GM18519 (cell line): ENCODE data around the gene DHX35.
"Not testable (repeated sequence)": the region's sequence is repeated elsewhere in the genome, so short reads cannot be mapped to it uniquely, and the experiment has no call there.

Source experiments
- ATAC-seq: cut with Tn5 transposase; IDR thresholded peaks from one replicate; pipeline ENCODE4 v1.9.1; 2021; ENCODE audit warnings: mild to moderate bottlenecking, moderate library complexity; ENCODE audit not compliant: unreplicated experiment, low FRiP score

Gene DHX35

GRCh38 chr20:38940644-38941043 lies 21.5 kb upstream of the DHX35 start:
- ATAC-seq, result no peak

DNA sequence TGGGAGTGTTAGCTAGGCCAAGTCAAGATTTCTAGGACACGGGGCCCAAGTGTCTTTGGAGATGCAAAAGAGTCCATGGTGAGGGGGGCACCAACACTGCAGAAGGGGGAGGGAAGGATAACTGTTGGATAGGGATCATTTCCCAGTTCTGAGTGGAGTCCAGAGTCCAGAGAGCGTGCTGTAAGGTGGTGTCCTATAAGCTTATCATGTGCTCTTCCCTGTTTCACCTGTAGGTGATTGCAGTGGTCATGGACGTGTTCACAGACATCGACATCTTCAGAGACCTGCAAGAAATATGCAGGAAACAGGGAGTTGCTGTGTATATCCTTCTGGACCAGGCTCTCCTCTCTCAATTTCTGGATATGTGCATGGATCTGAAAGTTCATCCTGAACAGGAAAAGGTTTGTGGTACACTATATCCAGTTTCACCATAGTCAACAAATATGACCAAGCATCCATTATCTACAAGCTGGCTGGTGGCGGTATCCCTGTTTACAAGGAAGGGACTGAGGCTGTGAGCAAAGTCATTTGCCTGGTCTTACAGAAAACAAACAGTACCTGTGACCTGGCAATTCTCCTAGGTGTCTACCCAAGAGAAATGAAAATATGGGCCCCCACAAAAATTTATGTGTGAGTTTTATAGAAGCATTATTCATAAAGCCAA lies 20.3 kb upstream of the DHX35 start:
- no peak for ATAC-seq

- ATAC-seq, result no peak
These were observed 17.1 kb upstream of the DHX35 start for GRCh38 chr20:38945012-38945411.

DNA sequence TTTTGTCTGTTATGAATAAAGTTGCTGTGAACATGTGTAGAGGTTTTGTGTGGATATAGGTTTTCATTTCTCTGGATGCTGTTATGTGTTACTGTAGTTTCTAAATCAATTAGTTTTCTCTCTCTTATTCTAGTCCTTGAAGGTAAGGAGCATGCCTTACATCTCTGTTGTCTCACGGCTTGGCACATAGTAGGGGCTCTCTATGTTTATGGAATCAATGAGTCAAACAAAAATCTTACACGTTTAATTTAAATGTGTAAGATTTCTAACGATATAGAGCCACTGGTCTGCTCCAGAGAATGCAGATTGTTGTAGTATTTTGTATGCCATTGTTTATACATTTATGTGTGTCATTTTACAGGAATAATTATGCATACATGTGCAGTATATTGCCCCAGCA lies 15.3 kb upstream of the DHX35 start:
- ATAC-seq, result no peak

DNA sequence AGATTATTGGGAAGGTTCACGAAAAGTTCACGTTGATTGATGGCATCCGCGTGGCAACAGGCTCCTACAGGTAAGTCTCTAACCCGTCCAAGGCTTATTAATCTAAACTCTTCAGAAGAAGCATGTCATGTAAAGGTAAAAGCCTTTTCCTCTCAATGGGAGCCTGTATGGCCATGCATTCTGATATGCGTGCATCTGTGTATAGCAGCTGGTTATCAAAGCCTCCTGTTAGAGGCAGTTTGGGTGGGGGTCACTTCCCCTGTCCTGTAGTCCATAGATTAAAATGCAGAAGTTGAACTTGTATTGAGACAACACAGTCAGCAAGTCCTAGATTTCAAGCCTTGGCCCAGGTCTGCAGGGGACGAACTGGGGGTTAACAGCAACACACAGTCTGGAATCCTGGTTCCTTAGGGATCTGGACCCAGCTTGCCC lies 14.2 kb upstream of the DHX35 start:
- no peak for ATAC-seq

DNA sequence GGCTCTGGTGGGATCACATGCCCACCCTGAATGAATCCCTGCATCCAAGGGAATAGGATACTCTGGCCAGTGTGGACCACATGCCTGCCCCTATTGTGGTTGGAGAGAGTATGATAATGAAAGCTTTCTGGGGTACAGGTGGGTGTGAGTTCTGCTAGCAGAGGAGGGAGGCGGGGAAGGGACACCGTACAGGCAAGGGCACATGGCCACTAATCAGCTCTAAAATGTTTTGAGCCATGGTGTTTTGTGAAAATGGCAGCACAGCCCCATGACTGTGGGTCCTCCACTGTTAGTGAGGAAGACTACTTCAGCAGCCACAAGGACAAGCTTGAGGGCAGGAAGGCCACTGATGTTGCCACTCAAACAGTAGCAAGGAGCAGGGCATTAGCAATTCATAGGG lies 11.9 kb upstream of the DHX35 start:
- no peak for ATAC-seq

DNA sequence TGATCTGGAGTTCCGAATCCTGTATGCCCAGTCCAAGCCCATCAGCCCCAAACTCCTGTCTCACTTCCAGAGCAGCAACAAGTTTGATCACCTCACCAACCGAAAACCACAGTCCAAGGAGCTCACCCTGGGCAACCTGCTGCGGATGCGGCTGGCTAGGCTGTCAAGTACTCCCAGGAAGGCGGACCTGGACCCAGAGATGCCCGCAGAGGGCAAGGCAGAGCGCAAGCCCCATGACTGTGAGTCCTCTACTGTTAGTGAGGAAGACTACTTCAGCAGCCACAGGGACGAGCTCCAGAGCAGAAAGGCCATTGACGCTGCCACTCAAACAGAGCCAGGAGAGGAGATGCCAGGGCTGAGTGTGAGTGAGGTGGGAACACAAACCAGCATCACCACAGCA lies 10.5 kb upstream of the DHX35 start:
- ATAC-seq, result no peak

DNA sequence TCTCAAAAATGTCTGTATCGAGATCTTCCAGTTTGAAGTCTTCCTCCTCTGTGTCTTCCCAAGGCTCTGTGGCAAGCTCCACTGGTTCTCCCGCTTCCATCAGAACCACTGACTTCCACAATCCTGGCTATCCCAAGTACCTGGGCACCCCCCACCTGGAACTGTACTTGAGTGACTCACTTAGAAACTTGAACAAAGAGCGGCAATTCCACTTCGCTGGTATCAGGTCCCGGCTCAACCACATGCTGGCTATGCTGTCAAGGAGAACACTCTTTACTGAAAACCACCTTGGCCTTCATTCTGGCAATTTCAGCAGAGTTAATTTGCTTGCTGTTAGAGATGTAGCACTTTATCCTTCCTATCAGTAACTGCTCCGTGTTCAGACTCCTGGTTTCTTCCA lies 10.0 kb upstream of the DHX35 start:
- ATAC-seq, result no peak

GRCh38 chr20:38953630-38954340 lies 8.4 kb upstream of the DHX35 start:
- ATAC-seq, result no peak

- no peak for ATAC-seq
These were observed 4.8 kb upstream of the DHX35 start for GRCh38 chr20:38957235-38957876.

- no peak for ATAC-seq
These were observed 4.1 kb upstream of the DHX35 start for GRCh38 chr20:38957915-38958485.

GRCh38 chr20:38960187-38960687 lies 1.9 kb upstream of the DHX35 start:
- ATAC-seq, result not testable (repeated sequence)

DNA sequence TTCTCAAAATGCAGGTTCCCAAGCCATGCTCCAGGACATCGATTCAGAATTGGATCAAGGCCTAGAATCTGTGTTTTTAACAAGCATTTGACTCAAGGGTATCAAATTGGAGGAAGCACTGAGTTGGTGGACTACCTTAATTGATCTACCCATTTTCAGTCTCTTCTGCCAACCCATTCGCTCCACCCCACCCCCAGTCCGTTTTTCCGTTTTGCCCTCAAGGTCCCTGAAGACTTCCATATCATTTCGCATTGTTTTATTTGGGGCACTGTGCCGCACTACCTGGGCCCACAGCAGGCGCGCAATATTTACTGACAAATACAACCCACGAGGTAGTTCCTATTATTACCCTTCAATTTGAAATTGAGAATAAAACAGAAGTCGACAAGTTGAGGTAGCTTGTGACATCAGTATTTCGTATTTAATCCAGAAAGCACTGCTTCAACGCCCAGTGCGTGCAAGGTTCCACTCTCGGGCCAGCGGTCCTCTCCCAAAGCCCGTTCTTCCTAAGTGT lies 557 bp upstream of the DHX35 start:
- ATAC-seq, result no peak

- ATAC-seq, result no peak
These were observed 821 bp downstream of the DHX35 start for GRCh38 chr20:38962928-38963401.

- ATAC-seq, result no peak
These were observed 1.6 kb downstream of the DHX35 start for GRCh38 chr20:38963745-38964144.

GRCh38 chr20:38965264-38965663 lies 3.1 kb downstream of the DHX35 start:
- ATAC-seq, result no peak

GRCh38 chr20:38968090-38968489 lies 5.9 kb downstream of the DHX35 start:
- no peak for ATAC-seq

GRCh38 chr20:38969708-38970107 lies 7.6 kb downstream of the DHX35 start:
- no peak for ATAC-seq

GRCh38 chr20:38970302-38970701 lies 8.2 kb downstream of the DHX35 start:
- no peak for ATAC-seq

GRCh38 chr20:38973107-38973506 lies 11.0 kb downstream of the DHX35 start:
- no peak for ATAC-seq

DNA sequence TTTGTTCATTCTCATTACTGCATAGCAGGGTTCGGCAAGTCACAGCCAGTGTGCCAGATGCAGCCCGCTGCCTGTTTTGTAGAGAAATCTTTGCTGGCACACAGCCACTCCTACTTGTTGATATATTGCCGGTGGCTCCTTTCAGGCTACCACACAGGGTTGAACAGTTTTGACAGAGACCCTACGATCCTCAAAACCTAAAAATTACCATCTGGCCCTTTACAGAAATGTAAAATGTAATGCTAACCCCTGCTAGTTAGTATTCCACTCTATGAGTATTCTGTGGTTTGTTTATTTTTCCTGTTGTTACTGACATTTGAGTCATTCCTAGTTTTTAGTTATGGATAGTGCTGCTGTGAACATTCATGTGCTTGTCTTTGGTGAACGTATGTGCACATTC lies 11.5 kb downstream of the DHX35 start:
- ATAC-seq, result no peak
